ENCODE results near the gene TM9SF2.

The TM9SF2 gene

DNA sequence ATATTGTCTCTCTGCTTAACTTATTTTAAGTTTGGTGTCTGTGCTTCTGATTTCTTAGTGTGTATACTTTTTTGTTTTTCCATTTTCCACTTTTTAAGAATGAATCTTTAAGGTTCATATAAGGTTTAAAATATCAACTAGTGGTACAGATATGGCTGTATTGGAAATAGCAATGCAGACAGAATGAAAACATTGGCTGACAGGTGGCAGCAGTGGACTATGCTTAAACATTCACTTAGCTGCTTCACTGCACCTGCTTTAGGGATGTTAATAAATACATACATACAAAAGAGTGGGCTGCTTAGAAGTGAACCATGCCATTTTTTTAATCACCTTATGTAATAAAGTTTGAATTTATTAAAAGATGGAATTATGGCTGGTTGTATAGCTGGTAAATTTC, 27.3 kb downstream of the TM9SF2 start:
- no peaks in the 10 kb centered on the region for H3K9me3 Mint-ChIP-seq
- intact Hi-C loops (cut with micrococcal nuclease) = no loop called here
- H3K27me3 Mint-ChIP-seq = no peaks in the 10 kb centered on the region
- H3K4me3 Mint-ChIP-seq = no peak overlapping the region
- H3K36me3 Mint-ChIP-seq (ENCODE audit: low read depth) = peaks cover 71% of the 10 kb centered on the region
- H3K4me1 Mint-ChIP-seq (ENCODE audit: low read depth) = peaks cover 24% of the 10 kb centered on the region
- no peak overlapping the region for H3K27ac Mint-ChIP-seq

DNA sequence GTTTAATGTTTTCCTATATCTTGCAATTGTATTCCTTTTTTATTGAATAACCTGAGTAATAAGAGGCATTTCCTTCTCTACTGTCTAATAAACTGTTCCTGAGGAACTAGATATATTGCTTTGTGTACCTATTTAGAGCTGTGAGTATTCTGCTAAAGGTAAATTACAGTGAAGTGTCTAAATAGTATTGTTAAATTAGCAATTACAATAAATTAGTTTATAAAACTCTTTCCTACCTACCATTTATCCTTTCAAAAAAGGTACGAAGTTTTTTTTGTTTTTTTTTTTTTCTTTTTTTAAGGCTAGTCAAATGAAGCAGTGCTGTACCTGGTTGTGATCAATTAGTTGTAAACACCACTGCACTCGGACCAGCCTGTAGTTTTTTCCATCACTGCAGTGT, 34.8 kb downstream of the TM9SF2 start:
- no peak overlapping the region for H3K27ac Mint-ChIP-seq
- peaks cover 75% of the 10 kb centered on the region for H3K36me3 Mint-ChIP-seq (ENCODE audit: low read depth)
- H3K27me3 Mint-ChIP-seq = no peaks in the 10 kb centered on the region
- intact Hi-C loops (cut with micrococcal nuclease) = no loop called here
- peaks cover 8% of the 10 kb centered on the region for H3K4me1 Mint-ChIP-seq (ENCODE audit: low read depth)
- H3K9me3 Mint-ChIP-seq = no peaks in the 10 kb centered on the region
- no peak overlapping the region for H3K4me3 Mint-ChIP-seq

DNA sequence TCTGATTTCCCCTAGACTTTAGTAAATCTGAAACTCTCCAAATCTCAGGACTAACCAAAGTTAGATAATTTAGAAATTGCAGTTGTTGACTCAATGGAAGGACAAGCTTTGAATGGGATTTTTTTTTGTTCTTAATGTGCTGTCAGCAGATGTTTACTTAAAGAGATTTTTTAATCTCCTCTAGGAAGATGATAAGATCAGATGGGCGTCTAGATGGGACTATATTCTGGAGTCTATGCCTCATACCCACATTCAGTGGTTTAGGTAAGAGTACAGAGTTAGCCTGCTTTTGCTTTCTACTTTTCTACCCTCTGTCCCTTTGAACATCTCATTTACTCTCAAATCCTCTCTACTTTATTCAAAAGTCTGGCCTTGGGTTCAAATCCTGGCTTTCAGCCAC, 39.3 kb downstream of the TM9SF2 start:
- Mint-ChIP-seq H3K9me3 (no peaks in the 10 kb centered on the region), H3K4me1 (ENCODE audit: low read depth) (peaks cover 22% of the 10 kb centered on the region), H3K27ac (peak overlapping the region; percentile 55), H3K36me3 (ENCODE audit: low read depth) (peaks cover 89% of the 10 kb centered on the region), H3K27me3 (no peaks in the 10 kb centered on the region), H3K4me3 (no peak overlapping the region)
- intact Hi-C loops (cut with micrococcal nuclease) = loop anchor here (5.0 kb wide), 1 partner anchor 33 kb away; no protein-coding TSS in a partner anchor

DNA sequence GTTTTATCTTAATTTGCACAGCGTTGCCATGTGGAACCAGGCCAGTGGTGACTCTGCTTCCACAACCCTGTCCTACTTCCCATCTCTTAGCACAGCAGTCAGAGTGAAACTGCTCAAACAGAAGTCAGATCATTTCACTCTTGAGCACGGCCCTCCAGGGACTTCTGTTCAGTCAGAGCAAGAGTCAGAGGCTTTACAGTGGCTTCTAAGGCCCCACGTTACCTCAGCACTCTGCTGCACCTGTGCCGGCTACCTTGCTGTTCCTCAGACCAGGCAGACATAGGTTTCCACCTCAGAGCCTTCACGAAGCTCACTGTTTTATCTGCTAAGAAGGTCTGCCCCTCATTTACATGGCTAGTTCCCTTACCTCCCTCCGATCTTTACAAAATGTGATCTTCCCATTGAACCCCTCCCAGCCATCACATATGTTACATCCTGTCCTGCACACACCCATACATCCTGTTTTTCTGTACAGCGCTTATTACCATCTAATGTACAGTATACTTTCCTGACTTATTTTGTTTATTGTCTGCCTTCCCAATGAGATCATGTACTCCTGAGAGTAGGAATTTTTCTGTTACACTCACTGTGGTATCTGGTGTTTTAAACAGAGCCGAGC, 41.6 kb downstream of the TM9SF2 start:
- Mint-ChIP-seq H3K4me1 (ENCODE audit: low read depth) (peaks cover 27% of the 10 kb centered on the region), H3K9me3 (no peaks in the 10 kb centered on the region), H3K4me3 (peak overlapping the region; percentile 48), H3K27ac (peak overlapping the region; percentile 89), H3K27me3 (no peaks in the 10 kb centered on the region), H3K36me3 (ENCODE audit: low read depth) (peaks cover 96% of the 10 kb centered on the region)
- intact Hi-C loops (cut with micrococcal nuclease) = loop anchor here (5.0 kb wide), 1 partner anchor 36 kb away; no protein-coding TSS in a partner anchor

DNA sequence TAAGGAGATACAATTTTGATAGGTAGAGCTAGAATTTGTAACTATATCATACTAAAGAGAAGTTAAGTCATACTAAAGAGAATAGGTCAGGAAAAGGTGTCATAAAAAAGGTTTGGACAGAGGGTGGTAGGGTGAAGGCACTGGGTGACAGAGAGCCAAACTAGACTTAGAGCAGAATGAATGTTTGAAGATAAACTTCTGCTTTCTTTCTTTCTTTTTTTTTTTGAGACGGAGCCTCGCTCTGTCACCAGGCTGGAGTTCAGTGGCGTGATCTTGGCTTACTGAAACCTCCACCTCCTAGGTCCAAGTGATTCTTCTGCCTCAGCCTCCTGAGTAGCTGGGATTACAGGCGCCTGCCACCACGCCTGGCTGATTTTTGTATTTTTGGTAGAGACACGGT, 44.1 kb downstream of the TM9SF2 start:
- H3K4me3 Mint-ChIP-seq = no peak overlapping the region
- H3K9me3 Mint-ChIP-seq = no peaks in the 10 kb centered on the region
- no peak overlapping the region for H3K27ac Mint-ChIP-seq
- intact Hi-C loops (cut with micrococcal nuclease) = no loop called here
- H3K36me3 Mint-ChIP-seq (ENCODE audit: low read depth) = peaks cover 90% of the 10 kb centered on the region
- H3K27me3 Mint-ChIP-seq = no peaks in the 10 kb centered on the region
- H3K4me1 Mint-ChIP-seq (ENCODE audit: low read depth) = peaks cover 36% of the 10 kb centered on the region

DNA sequence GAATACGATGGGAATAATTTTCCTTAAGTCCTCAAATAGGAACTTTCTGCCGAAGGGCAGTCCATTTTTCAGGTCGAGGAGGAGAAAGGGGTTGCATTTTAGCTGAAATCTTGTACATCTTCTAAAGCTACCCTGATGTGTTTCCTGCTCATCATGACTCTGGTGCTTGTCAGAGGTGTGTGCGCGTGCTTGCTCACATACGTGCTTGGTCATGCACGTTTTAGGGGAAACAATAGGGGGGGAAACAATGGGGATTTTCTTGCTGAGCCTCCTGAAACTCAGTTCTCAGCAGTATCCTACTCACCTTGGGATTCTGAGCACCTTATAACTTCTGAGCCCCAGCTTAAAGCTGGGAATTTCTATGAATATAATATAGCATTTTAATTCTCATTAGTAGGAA, 44.7 kb downstream of the TM9SF2 start:
- no peak overlapping the region for H3K27ac Mint-ChIP-seq
- H3K4me1 Mint-ChIP-seq (ENCODE audit: low read depth) = peaks cover 30% of the 10 kb centered on the region
- no peak overlapping the region for H3K4me3 Mint-ChIP-seq

DNA sequence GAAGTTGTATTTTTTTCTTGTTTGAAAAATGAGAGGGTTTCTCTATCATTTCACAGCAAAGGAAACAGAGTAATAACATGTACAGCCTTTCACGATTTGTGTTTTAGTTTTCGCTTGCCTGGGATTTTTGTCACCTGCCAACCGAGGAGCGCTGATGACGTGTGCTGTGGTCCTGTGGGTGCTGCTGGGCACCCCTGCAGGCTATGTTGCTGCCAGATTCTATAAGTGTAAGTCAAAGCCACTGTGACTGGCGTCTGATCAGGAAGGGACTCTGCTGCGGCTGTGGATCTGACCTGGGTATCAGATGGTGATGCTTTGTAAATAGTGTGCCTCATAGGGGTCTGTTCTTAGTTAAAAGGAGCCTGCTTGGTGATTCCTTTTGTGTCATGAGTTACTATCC, 45.6 kb downstream of the TM9SF2 start:
- H3K36me3 Mint-ChIP-seq (ENCODE audit: low read depth) = peaks cover 88% of the 10 kb centered on the region
- H3K4me1 Mint-ChIP-seq (ENCODE audit: low read depth) = peaks cover 34% of the 10 kb centered on the region
- H3K4me3 Mint-ChIP-seq = no peak overlapping the region
- H3K9me3 Mint-ChIP-seq = no peaks in the 10 kb centered on the region
- H3K27me3 Mint-ChIP-seq = no peaks in the 10 kb centered on the region
- intact Hi-C loops (cut with micrococcal nuclease) = no loop called here
- H3K27ac Mint-ChIP-seq = peak overlapping the region; percentile 34

More for the DNA sequence above, 44.7 kb downstream of the TM9SF2 start:
- no peaks in the 10 kb centered on the region for H3K27me3 Mint-ChIP-seq
- peaks cover 88% of the 10 kb centered on the region for H3K36me3 Mint-ChIP-seq (ENCODE audit: low read depth)
- intact Hi-C loops (cut with micrococcal nuclease) = no loop called here
- H3K9me3 Mint-ChIP-seq = no peaks in the 10 kb centered on the region

DNA sequence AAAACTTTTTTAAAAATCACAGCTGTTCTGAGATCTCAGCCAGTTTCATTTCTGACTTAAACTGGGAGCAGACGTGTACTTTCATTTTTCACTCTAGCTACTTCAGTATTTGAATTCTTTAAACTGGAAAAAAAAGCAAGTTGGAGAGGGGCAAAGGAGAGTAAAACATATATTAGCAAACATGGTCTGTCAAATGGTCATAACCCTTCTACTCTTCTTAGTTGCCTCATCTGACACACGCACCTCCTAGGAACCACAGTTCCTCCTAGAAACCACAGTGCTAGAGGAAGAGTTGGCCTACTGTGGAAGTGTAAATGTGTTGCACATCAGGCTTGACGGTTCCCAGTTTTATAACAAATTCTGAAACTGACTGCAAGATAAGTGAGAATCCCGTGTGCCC, 47.2 kb downstream of the TM9SF2 start:
- peak overlapping the region; percentile 68 for H3K27ac Mint-ChIP-seq
- no peaks in the 10 kb centered on the region for H3K9me3 Mint-ChIP-seq
- peaks cover 88% of the 10 kb centered on the region for H3K36me3 Mint-ChIP-seq (ENCODE audit: low read depth)
- intact Hi-C loops (cut with micrococcal nuclease) = no loop called here
- H3K4me1 Mint-ChIP-seq (ENCODE audit: low read depth) = peaks cover 21% of the 10 kb centered on the region
- no peaks in the 10 kb centered on the region for H3K27me3 Mint-ChIP-seq
- H3K4me3 Mint-ChIP-seq = no peak overlapping the region

DNA sequence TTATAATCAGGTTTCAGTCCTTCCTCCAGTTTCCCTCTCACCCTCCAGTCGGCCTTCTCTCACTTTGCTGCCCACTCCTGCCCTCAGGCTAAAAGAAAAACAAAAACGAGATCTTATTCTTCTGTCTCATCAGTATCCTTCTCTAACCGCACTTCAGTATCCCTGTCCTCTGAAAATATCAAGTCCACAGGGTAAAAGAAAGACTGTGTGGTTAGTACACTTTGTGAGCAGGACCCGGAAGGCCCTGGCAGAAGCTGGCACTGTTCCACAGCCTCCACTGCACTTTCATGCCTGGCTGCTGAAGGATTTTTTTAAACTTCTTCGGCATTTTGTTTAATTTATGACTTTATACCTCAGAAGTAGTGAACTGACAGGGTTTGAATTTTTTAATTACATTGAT, 51.8 kb downstream of the TM9SF2 start:
- intact Hi-C loops (cut with micrococcal nuclease) = no loop called here
- H3K27ac Mint-ChIP-seq = no peak overlapping the region
- peaks cover 88% of the 10 kb centered on the region for H3K36me3 Mint-ChIP-seq (ENCODE audit: low read depth)

DNA sequence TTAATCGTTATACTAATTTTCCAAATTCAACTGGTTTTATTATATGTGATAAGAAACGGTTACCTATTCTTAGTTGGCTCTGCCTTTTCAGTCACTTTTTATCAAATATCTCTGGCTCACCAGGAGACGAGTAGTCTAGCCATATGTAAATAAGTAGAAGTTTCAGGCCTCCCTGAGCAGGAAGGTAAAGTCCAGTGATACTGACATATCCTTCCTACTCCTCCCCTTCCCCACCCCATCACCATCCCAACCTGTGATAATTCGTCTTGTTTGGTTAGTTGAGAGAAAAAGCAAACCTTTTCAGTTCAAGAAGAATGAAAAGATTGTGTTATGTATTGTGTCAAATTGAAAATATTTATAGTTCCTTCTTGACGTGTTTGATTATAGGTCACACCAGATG, 53.9 kb downstream of the TM9SF2 start:
- Mint-ChIP-seq H3K4me3 (no peak overlapping the region), H3K4me1 (ENCODE audit: low read depth) (peaks cover 5% of the 10 kb centered on the region), H3K9me3 (no peaks in the 10 kb centered on the region), H3K36me3 (ENCODE audit: low read depth) (peaks cover 94% of the 10 kb centered on the region), H3K27me3 (no peaks in the 10 kb centered on the region), H3K27ac (no peak overlapping the region)
- intact Hi-C loops (cut with micrococcal nuclease) = no loop called here

More for the DNA sequence above, 51.8 kb downstream of the TM9SF2 start:
- H3K9me3 Mint-ChIP-seq = no peaks in the 10 kb centered on the region
- H3K4me1 Mint-ChIP-seq (ENCODE audit: low read depth) = peaks cover 14% of the 10 kb centered on the region
- H3K4me3 Mint-ChIP-seq = no peak overlapping the region
- H3K27me3 Mint-ChIP-seq = no peaks in the 10 kb centered on the region

DNA sequence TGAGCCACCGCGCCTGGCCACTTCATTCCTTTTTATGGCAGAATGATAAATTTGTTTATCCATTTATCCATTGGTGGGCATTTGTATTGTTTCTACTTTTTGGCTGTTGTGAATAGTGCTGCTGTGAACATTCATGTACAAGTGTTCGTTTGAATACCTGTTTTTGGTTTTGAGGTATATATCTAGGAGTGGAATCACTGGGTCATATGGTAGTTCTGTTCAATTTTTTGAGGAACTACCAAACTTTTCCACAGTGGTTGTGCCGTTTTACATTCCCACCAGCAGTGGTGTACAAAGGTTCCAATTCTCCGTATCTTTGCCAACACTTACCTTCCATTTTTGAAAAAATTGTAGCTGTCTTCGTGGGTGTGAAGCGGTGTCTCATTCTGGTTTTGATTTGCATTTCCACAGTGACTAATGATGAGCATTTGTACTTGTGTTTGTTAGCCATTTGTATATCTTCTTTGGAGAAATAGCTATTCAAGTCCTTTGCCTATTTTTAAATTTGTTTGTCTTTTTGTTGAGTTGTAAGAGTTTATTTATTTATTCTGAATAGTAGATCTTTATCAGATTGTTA, 55.7 kb downstream of the TM9SF2 start:
- Mint-ChIP-seq H3K27ac (no peak overlapping the region), H3K36me3 (ENCODE audit: low read depth) (peaks cover 87% of the 10 kb centered on the region), H3K27me3 (no peaks in the 10 kb centered on the region), H3K4me3 (no peak overlapping the region), H3K4me1 (ENCODE audit: low read depth) (no peaks in the 10 kb centered on the region), H3K9me3 (no peaks in the 10 kb centered on the region)
- intact Hi-C loops (cut with micrococcal nuclease) = no loop called here

DNA sequence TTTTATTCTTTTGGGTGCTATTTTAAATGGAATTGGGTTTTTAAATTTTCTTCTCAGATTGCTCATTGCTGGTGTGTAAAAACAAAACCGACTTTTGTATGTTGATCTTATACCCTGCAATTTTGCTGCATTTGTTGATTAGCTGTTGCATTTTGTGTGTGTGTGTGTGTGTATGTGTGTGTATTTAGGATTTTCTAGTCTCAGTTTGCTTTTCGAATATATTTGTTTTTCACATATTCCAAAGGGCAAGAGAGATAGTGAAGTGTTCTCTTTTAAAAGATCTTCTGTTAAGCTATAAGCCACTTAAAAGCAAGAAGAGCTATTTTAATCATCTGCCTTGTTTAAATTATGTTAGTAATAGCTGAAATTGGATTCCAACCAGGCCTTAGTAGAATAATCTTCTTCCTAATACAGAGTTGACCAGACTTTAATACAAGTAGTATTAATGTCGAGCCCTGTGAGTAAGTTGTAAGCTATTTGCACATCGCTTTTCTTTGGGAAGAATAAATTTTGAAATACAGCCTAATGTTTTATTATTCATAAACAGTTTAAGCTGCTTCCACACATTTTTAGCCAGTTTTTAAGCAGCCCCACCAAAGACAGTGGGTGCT, 57.4 kb downstream of the TM9SF2 start:
- intact Hi-C loops (cut with micrococcal nuclease) = no loop called here
- Mint-ChIP-seq H3K9me3 (no peaks in the 10 kb centered on the region), H3K27ac (peak overlapping the region; percentile 16), H3K36me3 (ENCODE audit: low read depth) (peaks cover 83% of the 10 kb centered on the region), H3K4me3 (no peak overlapping the region), H3K27me3 (no peaks in the 10 kb centered on the region), H3K4me1 (ENCODE audit: low read depth) (no peaks in the 10 kb centered on the region)

DNA sequence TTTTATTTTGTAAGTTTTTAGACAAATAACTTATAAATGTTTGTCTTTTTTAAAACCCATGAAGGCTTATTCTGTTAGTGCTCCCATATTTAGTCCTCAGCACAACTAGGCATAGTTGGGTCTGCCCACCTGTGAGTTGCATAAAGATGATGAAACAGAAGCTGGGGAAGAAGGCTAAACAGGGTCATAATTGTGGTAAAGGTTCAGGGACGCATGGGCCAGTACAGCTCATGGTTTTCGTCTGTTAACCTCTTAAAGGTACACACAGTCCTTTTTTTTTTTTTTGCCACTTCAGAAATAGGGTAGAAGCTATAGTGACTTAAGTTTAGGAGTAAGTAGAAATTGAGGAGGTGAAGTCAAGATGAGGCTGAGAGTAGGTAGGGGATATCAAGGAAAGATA, 58.3 kb downstream of the TM9SF2 start:
- no peaks in the 10 kb centered on the region for H3K27me3 Mint-ChIP-seq
- H3K27ac Mint-ChIP-seq = no peak overlapping the region
- H3K4me3 Mint-ChIP-seq = no peak overlapping the region
- no peaks in the 10 kb centered on the region for H3K4me1 Mint-ChIP-seq (ENCODE audit: low read depth)
- intact Hi-C loops (cut with micrococcal nuclease) = no loop called here
- peaks cover 83% of the 10 kb centered on the region for H3K36me3 Mint-ChIP-seq (ENCODE audit: low read depth)
- H3K9me3 Mint-ChIP-seq = no peaks in the 10 kb centered on the region

DNA sequence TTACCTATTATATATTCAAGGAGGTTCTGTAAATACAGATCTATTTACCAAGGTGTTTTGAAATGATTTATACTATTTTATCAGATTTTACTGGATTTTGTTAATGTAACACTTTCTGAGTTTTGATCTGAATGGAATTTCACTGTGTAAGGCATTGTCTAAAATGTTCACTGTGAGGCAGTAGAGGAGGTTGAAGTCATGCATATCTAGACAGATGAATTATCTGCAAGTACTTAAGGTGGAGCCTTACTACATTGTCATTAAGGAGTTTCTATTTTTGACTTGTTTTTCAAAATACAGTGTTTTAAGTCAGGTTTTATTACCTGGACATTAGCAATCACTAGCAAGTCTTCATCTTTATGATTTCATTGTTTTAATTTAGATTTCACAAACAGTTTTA, 62.1 kb downstream of the TM9SF2 start:
- no peak overlapping the region for H3K27ac Mint-ChIP-seq
- H3K4me3 Mint-ChIP-seq = no peak overlapping the region
- peaks cover 75% of the 10 kb centered on the region for H3K36me3 Mint-ChIP-seq (ENCODE audit: low read depth)
- H3K9me3 Mint-ChIP-seq = peaks cover 4% of the 10 kb centered on the region
- H3K27me3 Mint-ChIP-seq = peaks cover 2% of the 10 kb centered on the region
- intact Hi-C loops (cut with micrococcal nuclease) = no loop called here
- no peaks in the 10 kb centered on the region for H3K4me1 Mint-ChIP-seq (ENCODE audit: low read depth)
